GM12865 (cell line): ENCODE results near the gene PRSS58.

Experiments used
- DNase-seq: peaks from one replicate; pipeline ENCODE4 v3.0.0; 2010; ENCODE audit warnings: low read depth
- H3K4me3 ChIP-seq: 2 replicates; pipeline ENCODE4 v1.5.1; 2011; ENCODE audit warnings: mild to moderate bottlenecking, low read depth, low read length, control low read depth
- TF ChIP-seq, protein P1 (sequence below): IDR thresholded peaks from 2 replicates; pipeline ENCODE4 v1.5.1; 2011; ENCODE audit warnings: low read length, control low read depth, low read depth, inconsistent platforms; ENCODE audit not compliant: insufficient read depth; ENCODE audit errors: missing control alignments

Gene PRSS58

DNA sequence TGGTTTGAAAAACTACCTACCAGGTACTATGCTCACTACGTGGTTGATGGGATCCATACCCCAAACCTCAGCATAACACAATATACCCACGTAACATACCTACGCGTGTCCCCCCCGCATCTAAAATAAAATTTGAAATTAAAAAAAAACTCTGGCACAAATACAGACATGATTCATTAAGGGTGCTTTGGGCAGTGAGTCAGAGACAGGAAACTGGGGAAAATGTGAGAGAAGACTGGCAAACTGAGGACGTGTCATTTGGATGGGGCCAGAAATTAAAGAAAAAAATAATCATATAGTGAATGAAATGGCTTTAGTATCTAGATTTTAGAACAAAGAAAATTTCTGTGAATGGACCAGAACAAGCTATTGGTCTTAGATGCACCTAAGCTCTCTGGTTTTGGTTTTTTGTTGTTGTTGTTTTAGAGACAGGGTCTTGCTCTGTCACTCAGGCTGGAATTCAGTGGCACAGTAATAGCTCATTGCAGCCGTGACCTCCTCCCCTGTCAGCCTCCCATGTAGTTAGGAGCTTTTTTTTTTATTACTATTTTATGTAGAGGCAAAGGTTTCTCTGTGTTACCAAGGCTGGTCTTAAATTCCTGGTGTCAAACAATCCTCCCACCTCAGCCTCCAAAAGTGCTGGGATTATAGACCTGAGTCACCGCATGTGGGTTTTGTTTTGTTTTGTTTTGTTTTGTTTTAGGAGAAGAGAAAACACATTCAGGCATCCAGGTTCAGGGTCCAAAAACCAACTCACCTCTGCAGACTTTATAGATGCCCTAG lies 5.9 kb upstream of the PRSS58 start:
- TF ChIP-seq, protein P1, sequence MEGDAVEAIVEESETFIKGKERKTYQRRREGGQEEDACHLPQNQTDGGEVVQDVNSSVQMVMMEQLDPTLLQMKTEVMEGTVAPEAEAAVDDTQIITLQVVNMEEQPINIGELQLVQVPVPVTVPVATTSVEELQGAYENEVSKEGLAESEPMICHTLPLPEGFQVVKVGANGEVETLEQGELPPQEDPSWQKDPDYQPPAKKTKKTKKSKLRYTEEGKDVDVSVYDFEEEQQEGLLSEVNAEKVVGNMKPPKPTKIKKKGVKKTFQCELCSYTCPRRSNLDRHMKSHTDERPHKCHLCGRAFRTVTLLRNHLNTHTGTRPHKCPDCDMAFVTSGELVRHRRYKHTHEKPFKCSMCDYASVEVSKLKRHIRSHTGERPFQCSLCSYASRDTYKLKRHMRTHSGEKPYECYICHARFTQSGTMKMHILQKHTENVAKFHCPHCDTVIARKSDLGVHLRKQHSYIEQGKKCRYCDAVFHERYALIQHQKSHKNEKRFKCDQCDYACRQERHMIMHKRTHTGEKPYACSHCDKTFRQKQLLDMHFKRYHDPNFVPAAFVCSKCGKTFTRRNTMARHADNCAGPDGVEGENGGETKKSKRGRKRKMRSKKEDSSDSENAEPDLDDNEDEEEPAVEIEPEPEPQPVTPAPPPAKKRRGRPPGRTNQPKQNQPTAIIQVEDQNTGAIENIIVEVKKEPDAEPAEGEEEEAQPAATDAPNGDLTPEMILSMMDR, result no peak
- no peak for DNase-seq
- H3K4me3 ChIP-seq, result no peak overlapping the region

DNA sequence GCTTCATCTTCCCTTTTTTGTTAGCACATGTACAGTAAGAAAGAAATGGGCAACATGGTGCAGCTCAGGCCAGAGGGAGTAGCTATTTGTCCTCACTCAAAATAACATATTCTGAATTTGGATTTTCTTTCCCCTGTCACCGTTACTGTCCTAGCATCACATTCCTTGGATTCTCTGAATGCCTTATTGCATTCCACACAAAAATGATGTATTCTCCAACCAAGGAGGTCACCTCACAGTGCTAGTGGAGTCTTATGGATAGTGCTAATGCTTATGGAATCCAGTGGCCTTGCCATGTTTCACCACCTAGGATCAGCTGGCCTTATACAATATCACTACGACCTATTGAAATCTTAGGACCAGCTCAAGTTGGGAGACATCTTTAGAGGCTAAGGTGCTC lies 7.2 kb downstream of the PRSS58 start:
- H3K4me3 ChIP-seq, result no peak overlapping the region
- TF ChIP-seq, protein P1, result no peak
- no peak for DNase-seq

DNA sequence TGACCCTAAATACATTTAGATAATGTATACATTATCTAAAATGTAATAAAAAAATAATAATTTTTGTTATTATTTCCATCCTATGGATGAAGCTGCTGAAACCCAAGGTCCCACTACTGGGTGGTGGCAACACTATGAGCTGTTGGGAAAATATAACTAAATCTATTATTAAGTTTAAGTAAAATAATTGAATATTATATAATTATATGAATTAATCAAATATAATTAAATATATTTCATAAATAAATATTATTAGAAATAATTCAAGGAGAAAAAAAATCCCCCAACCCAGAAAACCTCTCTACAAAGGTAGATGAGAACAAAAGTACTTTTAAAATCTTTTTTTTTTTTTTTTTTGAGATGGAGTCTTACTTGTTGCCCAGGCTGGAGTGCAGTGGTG lies 7.9 kb downstream of the PRSS58 start:
- no peak overlapping the region for H3K4me3 ChIP-seq
- TF ChIP-seq, protein P1, result no peak
- no peak for DNase-seq

DNA sequence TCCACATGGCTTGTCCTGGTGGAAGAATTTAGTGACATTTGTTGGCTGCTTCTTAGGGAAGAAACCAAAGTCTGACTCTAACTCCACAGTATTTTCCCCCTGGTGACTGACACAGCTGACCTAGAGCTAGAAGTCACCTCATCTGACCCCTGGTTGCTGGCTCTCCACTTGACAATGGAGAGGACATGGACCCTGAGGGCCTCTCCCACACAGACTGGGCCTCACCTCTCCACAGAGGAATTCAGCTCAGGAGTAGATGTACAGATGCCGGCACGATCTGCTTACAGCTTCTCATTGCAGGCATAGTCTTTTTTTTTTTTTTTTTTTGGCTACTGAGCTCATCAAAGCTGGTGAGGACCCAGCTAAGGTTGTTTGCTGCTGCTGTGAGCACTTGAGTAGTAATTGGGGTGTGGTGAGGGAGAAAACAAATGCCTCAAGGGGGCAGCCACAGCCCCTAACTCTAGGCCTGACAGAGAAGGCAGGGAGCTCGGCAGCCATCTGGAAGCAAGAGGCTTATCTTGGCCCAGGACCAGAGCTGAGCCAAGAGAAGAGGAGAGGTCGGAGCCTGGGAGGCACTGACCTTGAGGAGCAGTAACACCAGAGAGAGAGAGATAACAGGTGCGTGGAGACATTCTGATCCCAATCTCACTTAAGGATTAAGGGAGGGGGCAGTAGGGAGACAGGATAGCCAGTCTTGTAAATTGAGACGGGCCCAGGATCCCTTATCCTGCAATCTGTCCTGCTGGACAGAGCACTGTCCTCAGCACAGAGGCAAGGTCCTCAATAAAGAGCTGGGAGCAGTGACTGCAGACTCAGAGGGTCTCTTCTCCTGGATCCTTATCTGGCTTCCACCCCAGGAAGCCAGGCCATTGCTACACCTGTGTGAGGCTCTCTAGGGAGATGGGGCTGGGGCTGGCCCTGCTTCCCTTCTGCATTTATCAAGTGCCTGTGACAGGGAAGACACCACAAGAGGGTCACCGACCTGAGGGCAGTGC lies 9.4 kb downstream of the PRSS58 start:
- TF ChIP-seq, protein P1, result no peak
- no peak for DNase-seq
- H3K4me3 ChIP-seq, result no peak overlapping the region

DNA sequence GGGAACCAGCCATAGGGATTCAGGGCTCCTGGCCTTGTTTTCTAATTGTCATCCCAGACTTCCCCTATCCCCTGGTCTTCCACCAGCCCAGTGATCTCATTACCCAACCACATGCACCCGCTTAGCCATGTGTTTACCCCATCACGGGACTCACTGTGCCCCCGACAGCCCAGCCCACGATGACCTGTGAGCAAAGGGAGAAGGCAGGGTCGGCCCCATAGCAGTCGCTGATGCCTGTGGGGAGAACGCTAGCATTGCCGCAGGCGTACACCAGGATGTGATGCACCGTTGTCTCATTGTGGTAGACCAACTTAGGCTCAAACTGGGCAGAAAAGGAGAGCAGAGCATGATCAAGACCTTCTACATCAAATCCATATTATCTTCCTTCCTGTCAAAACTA lies 14.0 kb downstream of the PRSS58 start:
- DNase-seq, result no peak
- no peak overlapping the region for H3K4me3 ChIP-seq
- TF ChIP-seq, protein P1, result no peak

DNA sequence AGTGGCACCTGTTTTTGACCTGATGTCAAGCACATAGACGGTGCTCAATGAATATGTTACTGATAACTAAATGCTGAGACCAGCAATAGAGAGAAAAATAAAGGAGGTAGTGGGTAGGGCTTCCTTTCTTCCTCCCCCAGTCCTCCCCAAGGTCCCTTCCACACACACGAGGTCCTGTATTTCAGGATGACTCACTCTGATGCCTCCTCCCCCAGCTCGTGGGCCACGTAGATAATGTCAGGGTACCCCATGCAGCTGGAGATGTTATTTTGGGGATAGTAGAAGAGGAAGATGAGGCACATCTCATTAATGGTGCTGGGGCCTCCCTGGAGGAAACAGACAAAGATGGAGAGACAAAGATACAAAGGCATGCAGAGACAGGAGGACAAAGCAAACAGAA lies 17.3 kb downstream of the PRSS58 start:
- no peak overlapping the region for H3K4me3 ChIP-seq
- no peak for DNase-seq

More for the DNA sequence above, 17.3 kb downstream of the PRSS58 start:
- TF ChIP-seq, protein P1, result no peak
